Measurements from ENCODE around the gene TMC1. TPM values are rescaled to one million over a fixed set of nuclear protein-coding genes. Genes with fewer than 3 reads are reported as not detected.

TMC1 gene
- total RNA-seq: 0.13 TPM in 1 of 2 replicates, not detected in the other

DNA sequence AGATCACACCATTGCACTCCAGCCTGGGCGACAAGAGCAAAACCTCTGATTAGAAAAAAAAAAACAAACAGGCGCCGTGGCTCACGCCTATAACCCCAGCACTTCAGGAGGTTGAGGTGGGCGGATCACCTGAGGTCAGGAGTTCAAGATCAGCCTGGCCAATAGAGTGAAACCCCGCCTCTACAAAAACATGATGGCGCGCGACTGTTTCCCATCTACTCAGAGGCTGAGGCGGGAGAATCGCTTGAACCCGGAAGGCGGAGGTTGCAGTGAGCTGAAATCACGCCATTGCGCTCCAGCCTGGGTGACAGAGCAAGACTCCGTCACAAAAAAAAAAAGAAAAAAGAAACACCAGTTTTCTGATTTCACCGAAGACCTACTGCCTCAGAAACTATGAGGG, at the start of gene TMC1:
Gene TMC1 (plus strand): TSS at position 193 of the 400 bp plus-strand sequence. CDS start 127,041 bp downstream, outside the sequence.

Other genes starting within 250 kb of the TMC1 start
- gene ZFAND5, start 156.4 kb upstream of the TMC1 start, total RNA-seq: 69.5 and 85.0 TPM in 2 replicates

Measured in mammary microvascular endothelial cell (primary cell).